ENCODE measurements around the gene ARF1. TPM values are rescaled to one million over a fixed set of nuclear protein-coding genes. Genes with fewer than 3 reads are reported as not detected.

ARF1 gene
- total and polyA plus RNA-seq, 7 donors, result 176 to 612 (median 295) TPM

DNA sequence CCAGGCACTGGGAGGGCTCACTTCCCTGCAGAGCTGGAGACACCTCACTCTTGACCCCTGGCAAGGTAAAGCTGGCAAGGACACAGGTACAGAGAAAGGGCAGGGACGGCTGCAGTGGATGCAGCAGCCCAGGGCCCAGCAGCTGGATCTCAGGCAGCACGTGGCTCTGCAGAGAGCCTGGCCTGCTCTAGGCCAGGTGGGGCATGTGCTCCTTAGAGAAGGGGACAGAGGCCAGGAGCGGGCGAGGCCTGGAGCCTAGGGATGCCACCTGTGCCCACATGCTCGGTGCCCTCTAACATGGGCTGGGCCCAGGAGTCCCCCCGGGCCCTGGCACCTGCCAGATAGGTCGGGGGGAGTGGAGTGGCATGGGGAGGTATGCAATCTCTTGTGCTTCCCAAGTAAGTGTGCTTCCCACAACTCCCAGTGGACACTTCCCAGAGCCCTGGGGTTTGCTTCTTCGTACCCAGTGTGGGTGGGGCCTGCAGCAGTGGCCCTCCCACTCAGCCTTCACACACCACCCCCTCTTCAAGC, 45.7 kb upstream of the ARF1 start:
- no peak overlapping the region for H3K27ac ChIP-seq
- peaks cover 0 to 52% (median 20%) of the 10 kb centered on the region in 3 donors for H3K27me3 ChIP-seq (ENCODE audit: insufficient read depth in 3 of 3, low read length in 2 of 3)
- no peak for TF ChIP-seq CTCF (IDR thresholded peaks at IDR 0.05)
- H3K4me1 ChIP-seq, result no peaks in the 10 kb centered on the region
- H3K4me3 ChIP-seq, result no peak overlapping the region
- intact Hi-C loops (cut with DNase I), result no loop called here
- 78 to 87% (median 78%) methylated on average over 6 to 8 of the region's 8 CpGs for WGBS, 3 donors
- DNase-seq (peak in 1 of 2 donors; percentile 36), ATAC-seq (no peak)
- no peaks in the 10 kb centered on the region for H3K36me3 ChIP-seq (ENCODE audit: insufficient read depth in 1 of 2, low read depth in 1 of 2)
- peaks cover 5% of the 10 kb centered on the region for H3K9me3 ChIP-seq

GRCh38 chr1:228037401-228038386, 44.8 kb upstream of the ARF1 start:
- peak in 2 of 4 donors; percentile 37 to 48 for ATAC-seq
- 9 to 12% (median 9%) methylated on average over 78 to 80 of the region's 80 CpGs for WGBS, 3 donors
- peaks cover 0 to 56% (median 20%) of the 10 kb centered on the region in 3 donors for H3K27me3 ChIP-seq (ENCODE audit: insufficient read depth in 3 of 3, low read length in 2 of 3)

GRCh38 chr1:228038387-228039005, 44.0 kb upstream of the ARF1 start:
- 77 to 85% (median 80%) methylated on average over 11 of the region's 11 CpGs for WGBS, 3 donors
- TF ChIP-seq CTCF (IDR thresholded peaks at IDR 0.05), result no peak
- peaks cover 0 to 57% (median 20%) of the 10 kb centered on the region in 3 donors for H3K27me3 ChIP-seq (ENCODE audit: insufficient read depth in 3 of 3, low read length in 2 of 3)

More at GRCh38 chr1:228037401-228038386, 44.8 kb upstream of the ARF1 start:
- Histone ChIP-seq H3K4me3 (peak overlapping the region; percentile 46), H3K4me1 (no peaks in the 10 kb centered on the region), H3K36me3 (ENCODE audit: insufficient read depth in 1 of 2, low read depth in 1 of 2) (no peaks in the 10 kb centered on the region), H3K27ac (no peak overlapping the region), H3K9me3 (peaks cover 5% of the 10 kb centered on the region)
- intact Hi-C loops (cut with DNase I), result no loop called here
- peak in 1 of 2 donors; percentile 46 for DNase-seq
- TF ChIP-seq CTCF (IDR thresholded peaks at IDR 0.05), result no peak

DNA sequence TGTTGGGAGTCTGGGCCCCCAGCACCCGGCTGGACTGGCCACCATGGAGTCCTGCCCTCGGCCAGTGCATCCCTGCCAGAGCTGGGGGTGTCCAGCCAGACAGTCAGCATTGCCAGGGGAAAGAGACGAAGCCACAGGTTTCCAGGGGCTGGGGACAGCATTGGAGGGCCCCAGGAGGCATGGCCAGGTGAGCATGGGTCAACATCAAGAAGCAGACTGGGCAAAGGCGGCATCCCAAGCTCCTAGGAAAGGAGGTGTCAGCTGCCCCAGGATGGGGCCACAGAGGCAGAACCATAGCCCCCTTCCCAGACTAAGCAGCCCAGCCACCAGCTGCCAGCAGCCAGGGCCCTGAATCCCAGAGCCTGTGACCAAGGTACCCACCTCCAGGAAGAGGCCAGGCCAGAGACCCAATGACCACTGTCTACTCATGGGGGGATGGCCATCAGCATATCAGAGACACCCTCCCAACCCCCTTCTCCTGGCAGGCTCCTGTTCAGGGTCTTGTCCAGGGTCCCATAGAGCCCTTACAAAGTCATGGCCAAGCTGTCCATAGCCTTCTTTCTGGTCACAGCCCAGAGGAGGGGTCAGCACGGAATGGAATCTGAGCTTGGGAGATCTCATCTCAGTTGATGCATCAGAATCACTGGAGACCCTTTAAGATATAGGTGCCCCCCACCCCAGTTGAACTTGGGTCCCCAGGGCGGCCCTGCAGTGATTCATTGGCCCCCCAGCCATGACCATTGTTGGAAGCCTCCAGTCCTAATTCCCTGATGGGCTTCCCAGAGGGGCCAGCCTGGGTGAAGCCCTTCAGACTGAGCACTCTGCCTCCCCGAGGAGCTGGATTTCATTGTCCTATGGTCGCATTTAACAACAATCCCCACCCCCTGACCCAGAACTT, 43.3 kb upstream of the ARF1 start:
- 79 to 80% (median 80%) methylated on average over 8 of the region's 8 CpGs for WGBS, 3 donors
- intact Hi-C loops (cut with DNase I), result no loop called here
- H3K27ac ChIP-seq, result no peak overlapping the region
- DNase-seq, result peak in 1 of 2 donors; percentile 23
- ATAC-seq, result no peak
- H3K27me3 ChIP-seq (ENCODE audit: insufficient read depth in 3 of 3, low read length in 2 of 3), result peaks cover 0 to 52% (median 20%) of the 10 kb centered on the region in 3 donors
- H3K9me3 ChIP-seq, result no peaks in the 10 kb centered on the region
- H3K36me3 ChIP-seq (ENCODE audit: insufficient read depth in 1 of 2, low read depth in 1 of 2), result no peaks in the 10 kb centered on the region
- H3K4me3 ChIP-seq, result no peak overlapping the region
- H3K4me1 ChIP-seq, result no peaks in the 10 kb centered on the region
- no peak for TF ChIP-seq CTCF (IDR thresholded peaks at IDR 0.05)

More at GRCh38 chr1:228038387-228039005, 44.0 kb upstream of the ARF1 start:
- Histone ChIP-seq H3K36me3 (ENCODE audit: insufficient read depth in 1 of 2, low read depth in 1 of 2) (no peaks in the 10 kb centered on the region), H3K4me1 (no peaks in the 10 kb centered on the region), H3K4me3 (no peak overlapping the region), H3K9me3 (peaks cover under 1% of the 10 kb centered on the region), H3K27ac (no peak overlapping the region)
- intact Hi-C loops (cut with DNase I), result no loop called here
- no peak for ATAC-seq
- DNase-seq, result peak in 1 of 2 donors; percentile 25
